PFSK-1 (cell line): ENCODE data around the gene TPPP.

Experiments
- FOXP2 ChIP-seq: optimal IDR thresholded peaks from 2 replicates; pipeline ENCODE3; 2011; ENCODE audit warnings: borderline replicate concordance, control low read depth, inconsistent platforms; ENCODE audit not compliant: insufficient read depth; ENCODE audit errors: extremely low read length, extremely low read depth
- POLR2AphosphoS5 ChIP-seq: IDR thresholded peaks from 2 replicates; pipeline ENCODE4 v1.6.1; 2012; ENCODE audit warnings: low read depth, mild to moderate bottlenecking, control low read depth, low read length, moderate library complexity
- TAF1 ChIP-seq: IDR thresholded peaks from 2 replicates; pipeline ENCODE4 v1.6.1; 2012; ENCODE audit warnings: low read length, control low read depth, borderline replicate concordance; ENCODE audit not compliant: insufficient read depth
- TF ChIP-seq, protein P1 (sequence below), 2 experiments: IDR thresholded peaks; 2 replicates each; pipeline versions ENCODE4 v1.6.1 to v1.8.0; 2011 to 2012; ENCODE audit warnings: low read depth in 2 of 2, low read length in 2 of 2, control low read depth in 1 of 2, inconsistent platforms in 1 of 2, mild to moderate bottlenecking in 1 of 2, moderate library complexity in 1 of 2; ENCODE audit not compliant: insufficient read depth in 1 of 2

DNA sequence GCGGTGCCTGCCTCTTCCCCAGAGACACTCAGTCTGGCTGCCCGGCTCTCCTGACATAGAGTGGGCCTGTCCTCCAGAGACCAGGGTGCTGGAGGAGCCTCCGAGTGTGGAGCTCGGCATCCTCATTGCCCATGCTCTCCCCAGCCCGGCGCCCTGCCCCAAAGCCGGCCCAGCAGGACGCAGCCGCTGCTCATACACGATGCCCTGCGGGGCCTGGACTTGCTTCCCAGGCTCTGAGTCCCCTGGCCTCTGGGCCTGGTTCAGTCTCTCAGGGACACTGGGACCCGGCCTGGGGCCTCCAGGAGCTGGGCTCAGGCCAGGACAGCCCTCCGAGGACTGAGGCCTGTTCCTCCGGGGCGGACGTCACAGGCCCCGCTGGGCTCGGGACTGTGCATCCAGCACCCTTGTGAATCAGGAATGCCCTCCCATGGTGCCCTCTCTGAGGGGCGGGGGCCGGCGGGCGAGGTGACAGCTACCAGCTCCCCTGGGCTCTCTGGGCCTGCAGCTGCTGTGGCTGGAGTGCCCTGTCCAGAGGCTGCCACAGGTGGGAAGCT lies 23.2 kb downstream of the TPPP start:
- TF ChIP-seq FOXP2 (no peak), POLR2AphosphoS5 (no peak), TAF1 (no peak)
- TF ChIP-seq, protein P1, sequence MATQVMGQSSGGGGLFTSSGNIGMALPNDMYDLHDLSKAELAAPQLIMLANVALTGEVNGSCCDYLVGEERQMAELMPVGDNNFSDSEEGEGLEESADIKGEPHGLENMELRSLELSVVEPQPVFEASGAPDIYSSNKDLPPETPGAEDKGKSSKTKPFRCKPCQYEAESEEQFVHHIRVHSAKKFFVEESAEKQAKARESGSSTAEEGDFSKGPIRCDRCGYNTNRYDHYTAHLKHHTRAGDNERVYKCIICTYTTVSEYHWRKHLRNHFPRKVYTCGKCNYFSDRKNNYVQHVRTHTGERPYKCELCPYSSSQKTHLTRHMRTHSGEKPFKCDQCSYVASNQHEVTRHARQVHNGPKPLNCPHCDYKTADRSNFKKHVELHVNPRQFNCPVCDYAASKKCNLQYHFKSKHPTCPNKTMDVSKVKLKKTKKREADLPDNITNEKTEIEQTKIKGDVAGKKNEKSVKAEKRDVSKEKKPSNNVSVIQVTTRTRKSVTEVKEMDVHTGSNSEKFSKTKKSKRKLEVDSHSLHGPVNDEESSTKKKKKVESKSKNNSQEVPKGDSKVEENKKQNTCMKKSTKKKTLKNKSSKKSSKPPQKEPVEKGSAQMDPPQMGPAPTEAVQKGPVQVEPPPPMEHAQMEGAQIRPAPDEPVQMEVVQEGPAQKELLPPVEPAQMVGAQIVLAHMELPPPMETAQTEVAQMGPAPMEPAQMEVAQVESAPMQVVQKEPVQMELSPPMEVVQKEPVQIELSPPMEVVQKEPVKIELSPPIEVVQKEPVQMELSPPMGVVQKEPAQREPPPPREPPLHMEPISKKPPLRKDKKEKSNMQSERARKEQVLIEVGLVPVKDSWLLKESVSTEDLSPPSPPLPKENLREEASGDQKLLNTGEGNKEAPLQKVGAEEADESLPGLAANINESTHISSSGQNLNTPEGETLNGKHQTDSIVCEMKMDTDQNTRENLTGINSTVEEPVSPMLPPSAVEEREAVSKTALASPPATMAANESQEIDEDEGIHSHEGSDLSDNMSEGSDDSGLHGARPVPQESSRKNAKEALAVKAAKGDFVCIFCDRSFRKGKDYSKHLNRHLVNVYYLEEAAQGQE (IDR thresholded peaks at IDR 0.05; ENCODE audit: insufficient read depth in 1 of 2, low read depth in 2 of 2, low read length in 2 of 2): no peak
